HG02884 (cell line): ENCODE data around the gene WDFY3.

Experiments used
- ATAC-seq: cut with Tn5 transposase; IDR thresholded peaks from one replicate; pipeline ENCODE4 v1.9.1; 2021; ENCODE audit warnings: mild to moderate bottlenecking, moderate library complexity; ENCODE audit not compliant: unreplicated experiment

Gene WDFY3

GRCh38 chr4:84966382-84967242 lies at the start of gene WDFY3:
WDFY3 (minus strand) TSS chr4:84966690; CDS start chr4:84860591, 106,099 bp downstream.
- ATAC-seq: peak; percentile 61

DNA sequence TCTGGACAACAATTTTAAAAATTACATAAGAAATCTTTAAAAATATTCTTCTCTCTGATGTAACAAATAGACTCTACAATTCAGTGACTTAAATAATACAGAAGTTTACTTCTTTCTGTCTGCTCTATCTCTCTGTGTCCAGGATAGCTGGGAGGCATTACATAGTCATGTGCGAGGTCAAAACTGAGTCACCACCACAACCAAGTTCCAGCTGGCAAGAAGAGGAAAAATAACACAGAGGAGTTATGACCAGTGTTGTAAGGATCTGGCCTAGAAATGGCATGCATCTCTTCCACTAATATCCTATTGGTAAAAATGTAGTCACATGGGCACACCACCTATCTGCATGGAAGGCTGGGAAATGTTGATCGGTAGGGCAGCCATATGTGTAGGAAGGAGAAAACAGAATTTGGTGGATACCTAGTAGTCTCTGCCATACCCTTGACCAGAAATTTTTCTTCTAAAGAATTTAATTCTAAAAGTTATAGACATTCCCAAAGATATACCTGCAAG lies 39.4 kb upstream of the WDFY3 start:
- no peak for ATAC-seq

- no peak for ATAC-seq
Measured at GRCh38 chr4:85000343-85000742, 33.9 kb upstream of the WDFY3 start.

- no peak for ATAC-seq
Measured at GRCh38 chr4:84995386-84995785, 28.9 kb upstream of the WDFY3 start.

DNA sequence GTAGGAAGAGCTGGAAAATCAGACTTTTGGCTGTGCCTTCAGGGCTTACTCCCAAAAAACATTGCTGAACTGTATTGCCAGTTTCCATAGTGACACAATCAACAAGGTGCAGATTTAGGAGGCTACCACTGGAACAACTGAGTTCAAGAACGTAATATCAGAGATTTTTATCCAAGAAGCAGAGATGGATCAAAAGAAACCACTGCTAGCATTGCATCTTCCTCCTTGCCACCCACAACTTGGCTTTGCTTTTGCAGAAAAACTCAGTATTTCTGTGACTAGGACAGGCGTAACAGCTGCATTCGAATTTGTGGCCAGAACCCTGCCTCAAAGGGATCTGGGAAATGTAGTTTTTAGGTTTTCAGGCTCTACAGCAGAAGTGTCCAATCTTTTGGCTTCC lies 27.8 kb upstream of the WDFY3 start:
- ATAC-seq: no peak

DNA sequence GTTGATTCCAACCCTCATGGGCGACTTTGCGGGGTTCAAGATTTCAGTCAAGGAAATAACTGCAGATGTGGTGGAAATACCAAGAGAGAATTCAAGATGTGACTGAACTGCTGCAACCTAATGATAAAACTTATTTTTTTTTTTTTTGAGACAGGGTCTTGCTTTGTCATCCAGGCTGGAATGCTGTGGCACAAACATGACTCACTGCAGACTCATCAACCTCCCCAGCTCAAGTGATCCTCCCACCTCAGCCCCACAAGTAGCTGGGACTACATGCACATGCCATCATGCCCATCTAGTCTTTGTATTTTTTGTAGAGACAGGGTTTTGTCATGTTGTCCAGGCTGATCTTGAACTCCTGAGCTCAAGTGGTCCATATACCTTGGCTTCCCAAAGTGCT lies 19.5 kb upstream of the WDFY3 start:
- ATAC-seq: no peak

DNA sequence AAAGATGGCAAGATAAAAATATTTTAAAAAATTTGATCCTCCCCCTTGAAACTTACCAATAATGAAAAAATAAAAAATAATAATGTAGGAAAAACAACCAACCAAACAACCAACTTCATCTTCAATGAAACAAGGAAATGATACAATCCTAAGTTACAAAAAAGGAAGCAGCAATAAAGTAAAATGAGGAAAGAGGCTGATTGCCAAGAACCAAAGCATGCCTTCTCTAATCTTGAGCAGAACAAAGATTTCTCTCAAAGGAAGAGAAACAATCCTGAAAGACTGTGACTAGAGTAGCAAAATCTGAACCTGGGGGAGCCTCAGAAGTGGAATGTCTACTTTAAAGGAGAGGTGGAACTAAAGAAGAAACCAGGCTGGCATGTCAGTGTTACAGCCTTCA lies 10.9 kb upstream of the WDFY3 start:
- no peak for ATAC-seq

DNA sequence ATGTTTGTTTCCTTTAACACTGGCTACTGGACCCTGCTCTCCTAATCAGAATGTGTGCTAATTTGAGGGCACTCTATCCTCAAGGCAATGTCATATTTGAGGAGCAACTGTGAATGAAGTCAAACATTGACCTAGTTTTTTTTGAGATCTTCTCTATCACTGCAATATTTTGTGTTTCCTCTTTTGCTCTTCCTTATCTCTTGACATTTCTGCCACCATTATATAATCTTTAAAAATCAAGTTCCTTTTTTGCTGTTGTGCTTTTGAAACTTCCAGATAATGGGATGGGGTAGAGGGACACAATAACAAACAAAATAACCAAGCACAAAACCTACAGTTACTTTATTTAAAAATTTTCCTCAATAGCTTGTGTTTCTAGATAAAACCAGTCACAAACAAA lies 7.4 kb upstream of the WDFY3 start:
- ATAC-seq: no peak

GRCh38 chr4:84971319-84971932 lies 4.9 kb upstream of the WDFY3 start:
- ATAC-seq: no peak

DNA sequence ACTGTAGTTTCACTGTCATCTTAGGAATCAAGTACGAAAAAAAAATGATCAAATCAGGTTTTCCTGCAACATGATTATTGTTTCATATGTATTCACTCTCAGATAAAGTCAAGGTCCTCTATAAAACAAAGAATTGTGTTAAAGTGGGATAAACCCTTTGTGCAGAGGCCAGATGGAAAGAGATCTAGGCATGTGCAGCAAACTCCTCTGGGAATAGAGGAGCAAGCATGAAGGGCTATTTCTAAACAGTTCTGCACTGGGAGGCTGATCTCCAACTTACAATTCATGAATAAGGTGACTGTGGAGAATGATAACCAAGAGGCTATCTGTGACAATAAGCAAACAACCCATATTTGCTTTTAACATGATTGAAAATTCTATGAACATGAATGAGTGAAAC lies 2.4 kb upstream of the WDFY3 start:
- no peak for ATAC-seq

DNA sequence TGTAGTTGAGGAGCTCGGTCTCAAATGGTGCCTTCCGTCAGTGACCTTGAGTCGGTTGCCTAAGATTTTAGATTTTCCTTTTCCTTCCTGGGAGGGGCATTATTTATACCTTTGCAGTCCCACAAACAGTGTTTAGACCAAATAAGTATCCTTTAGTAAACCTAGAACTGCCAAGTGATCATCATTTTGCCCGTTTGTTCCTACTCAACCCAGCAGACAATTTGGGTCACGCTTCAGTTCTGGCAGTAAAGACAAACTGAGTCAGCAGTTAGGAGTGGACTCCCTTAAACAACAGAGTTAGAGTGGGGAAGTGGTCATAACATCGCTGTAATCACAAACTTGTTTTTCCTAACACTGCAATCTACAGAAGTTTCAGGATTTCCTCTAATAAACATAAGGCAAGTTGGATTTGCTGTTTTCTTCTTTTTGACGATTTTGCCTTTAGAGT lies 777 bp upstream of the WDFY3 start:
- no peak for ATAC-seq

GRCh38 chr4:84965553-84966381 lies 723 bp downstream of the WDFY3 start:
- ATAC-seq: peak; percentile 22

DNA sequence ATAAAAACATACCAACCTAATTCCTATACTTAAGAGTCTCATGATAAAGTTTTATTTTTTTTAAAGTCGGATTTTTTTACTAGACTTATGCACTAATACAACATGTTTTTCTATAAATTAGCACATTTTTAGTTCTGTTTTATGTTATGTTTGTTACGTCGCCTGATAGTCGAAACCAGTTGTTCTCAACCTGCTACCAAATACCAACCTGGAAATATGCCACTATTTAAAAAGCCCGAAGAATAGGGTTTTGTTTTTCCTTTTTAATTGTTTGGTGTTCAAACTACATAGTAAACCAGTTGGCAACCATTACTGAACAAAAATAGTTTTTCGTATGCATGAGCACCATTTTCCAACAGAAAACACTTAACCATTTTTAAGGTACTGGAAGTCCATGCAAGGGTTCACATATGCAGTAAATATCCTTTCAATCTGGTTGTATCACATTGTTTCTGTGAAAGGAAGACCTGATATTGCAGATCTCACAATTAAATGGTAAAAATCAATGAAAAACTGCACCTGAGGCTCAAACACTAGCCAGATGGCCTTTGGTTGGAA lies 1.4 kb downstream of the WDFY3 start:
- ATAC-seq: no peak

GRCh38 chr4:84962102-84962501 lies 4.4 kb downstream of the WDFY3 start:
- ATAC-seq: no peak

- ATAC-seq: no peak
Measured at GRCh38 chr4:84958434-84958833, 8.1 kb downstream of the WDFY3 start.

DNA sequence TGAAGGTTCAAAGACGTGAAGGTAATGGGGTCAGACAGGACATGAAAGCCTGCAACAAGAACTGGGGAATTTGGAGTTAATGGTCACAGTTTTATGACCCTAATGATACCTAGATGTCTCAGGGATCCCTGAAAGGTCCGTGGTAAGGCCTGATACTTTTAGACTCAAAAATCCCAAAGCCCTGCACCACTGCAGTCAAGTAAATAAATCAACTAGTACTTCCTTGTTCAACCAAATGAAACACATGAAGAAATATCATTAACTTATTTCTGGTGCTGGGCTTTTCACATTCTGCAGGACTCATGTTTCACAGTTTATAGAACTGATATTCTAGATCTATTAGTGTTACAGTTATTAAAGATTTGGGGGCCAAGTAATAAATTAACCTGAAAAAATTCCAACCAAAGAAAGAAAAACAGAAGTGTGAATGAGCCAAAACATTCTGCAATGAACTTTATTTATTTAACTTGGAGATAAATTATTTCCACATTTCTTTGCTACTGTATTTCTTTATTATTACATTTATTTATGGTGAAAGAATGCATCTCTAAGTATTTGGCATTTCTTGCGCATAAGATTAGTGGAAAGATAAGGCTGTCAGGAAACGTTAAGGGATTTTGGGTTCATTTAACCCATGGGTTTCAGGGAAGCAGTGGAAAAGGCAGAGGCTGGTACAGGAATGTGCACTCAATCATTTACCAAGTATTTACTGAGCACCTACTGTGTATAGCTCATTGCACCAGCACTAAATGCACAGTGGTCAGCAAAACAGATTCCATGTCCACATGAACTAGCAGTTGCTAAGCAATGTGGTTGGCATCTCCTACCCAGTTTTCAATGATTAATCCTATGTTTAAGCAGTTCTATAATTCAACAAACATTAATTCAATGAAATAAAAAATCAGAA lies 8.7 kb downstream of the WDFY3 start:
- no peak for ATAC-seq

DNA sequence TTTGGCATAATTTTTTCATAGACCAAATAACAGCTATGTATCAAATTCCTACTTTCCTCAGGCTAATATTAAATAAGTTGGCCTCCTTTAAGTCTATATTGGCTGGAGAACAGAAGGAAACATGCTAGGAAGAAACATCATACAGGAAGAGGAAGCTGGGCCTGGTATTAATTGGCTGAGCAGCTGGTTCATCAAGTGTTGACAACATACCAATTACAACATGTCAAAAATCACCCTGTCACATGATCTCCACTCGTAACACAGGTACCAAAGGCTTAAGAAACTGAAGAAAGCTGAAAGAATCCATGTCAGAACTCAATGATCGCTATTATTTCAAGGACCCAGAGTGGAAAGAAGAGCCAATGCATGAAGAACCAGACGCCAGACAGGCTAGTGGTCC lies 10.5 kb downstream of the WDFY3 start:
- no peak for ATAC-seq

- no peak for ATAC-seq
Measured at GRCh38 chr4:84954982-84955567, 11.4 kb downstream of the WDFY3 start.

- no peak for ATAC-seq
Measured at GRCh38 chr4:84952776-84953175, 13.7 kb downstream of the WDFY3 start.

DNA sequence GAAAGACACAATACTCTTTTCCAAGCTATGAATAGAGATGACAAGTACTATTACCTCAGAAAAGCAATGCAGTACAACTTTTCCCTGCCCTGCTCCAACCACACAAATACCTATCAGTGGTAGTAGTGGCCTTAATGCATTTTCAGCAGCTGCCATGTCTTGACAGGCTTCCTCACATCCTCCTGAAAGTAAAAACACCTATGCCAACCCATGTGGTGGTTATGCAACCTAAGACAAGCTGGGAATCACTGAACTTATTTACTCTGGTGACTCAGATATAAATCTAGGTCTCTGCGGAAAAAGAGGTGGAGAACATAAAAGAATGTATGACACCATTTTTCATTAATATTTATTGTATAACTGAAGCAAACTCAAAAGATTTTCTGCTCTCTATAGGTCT lies 14.5 kb downstream of the WDFY3 start:
- ATAC-seq: no peak
